ENCODE measurements around the gene NCKIPSD.

The NCKIPSD gene

DNA sequence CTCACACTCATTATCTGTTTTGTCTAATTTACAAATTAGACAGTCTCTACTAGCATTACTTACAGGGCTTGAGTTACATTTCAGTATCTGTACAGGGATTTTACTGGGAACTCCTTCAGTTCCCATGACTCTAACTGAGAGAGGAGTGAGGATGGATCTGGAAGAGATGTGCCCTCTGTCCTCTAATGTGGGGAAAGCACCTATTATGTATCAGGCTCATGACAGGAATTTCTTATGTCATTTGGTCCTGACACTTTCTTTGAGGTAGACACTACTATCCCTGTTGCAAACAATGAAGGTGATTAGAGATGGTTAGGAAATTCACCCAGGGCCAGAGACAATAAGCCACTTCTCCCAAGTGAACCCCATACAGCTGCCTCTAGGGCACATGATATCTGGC, 10.9 kb upstream of the NCKIPSD start:
- DNase-seq (ENCODE audit: low read depth, low spot score), result no peak

DNA sequence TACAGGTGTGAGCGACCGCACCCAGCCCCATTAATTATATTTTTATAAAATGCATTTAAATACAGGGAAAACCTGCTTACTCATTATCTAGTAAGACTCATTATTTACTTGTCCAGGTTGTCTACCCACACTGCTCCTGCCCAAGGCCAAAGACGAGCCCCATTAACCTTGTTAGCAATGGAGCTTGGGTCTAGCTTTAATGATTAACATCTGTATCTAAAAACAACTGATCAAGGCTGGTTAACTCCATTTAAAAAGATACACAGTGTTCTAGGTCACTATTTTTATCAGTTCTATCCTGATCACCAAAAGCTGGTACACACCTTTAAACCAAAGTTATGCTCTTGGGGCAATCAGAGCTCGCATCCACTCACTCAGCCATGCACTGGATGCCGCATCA, 10.4 kb upstream of the NCKIPSD start:
- no peak for DNase-seq (ENCODE audit: low read depth, low spot score)

DNA sequence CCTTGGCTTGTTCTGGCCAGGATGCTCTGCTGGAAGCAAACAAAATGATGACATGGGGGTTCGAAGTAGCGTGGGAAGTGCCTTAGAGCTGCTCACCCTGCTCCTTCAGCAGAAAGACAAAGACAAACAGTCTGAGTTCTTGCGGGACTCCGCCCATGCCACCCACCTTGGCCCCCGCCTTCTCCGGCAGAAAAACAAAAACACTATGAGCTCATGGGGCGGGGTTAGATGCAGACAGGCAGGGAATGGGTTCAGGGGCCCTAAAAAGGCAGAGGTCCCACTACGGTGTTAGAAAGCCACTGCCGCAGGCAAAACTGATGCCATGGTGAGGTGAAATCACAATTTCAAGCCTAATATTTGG, 9.7 kb upstream of the NCKIPSD start:
- DNase-seq (ENCODE audit: low read depth, low spot score), result no peak

DNA sequence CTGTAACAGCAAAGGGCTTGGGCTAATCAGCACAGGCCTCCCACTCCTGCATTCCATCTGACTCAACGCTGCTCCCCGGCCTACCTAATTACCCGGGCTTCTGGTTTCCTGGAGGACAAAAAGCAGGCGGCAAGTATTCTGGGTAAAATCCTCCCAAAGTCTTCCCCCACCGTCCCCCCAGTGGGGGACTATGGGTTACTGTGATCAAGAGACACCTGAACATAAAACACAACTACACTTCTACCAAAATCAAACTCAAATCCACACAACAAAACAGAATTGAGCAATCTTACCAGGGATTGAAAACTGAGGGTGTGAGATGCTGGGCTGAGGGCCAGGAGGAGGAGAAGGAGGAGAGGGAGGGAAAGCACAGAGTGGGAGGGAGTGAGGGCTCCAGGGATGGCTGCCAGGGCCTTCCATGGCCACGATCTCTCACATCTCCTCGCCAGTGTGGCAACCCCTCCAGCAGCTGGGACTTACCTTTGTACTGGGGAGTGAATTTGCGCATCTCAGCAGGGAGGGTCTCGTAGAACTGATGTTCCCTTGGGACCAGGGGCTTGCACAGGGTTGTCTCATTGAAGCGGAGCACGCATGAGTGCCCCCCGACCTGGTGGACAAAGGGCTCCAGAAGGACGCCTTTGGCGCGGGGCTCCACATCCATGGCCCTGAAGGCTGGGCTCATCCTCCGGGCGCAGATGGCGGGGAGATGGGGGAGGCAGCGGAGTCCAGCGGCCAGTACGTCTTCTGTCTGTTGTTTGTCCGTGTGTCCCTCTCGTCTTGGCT, 9.1 kb upstream of the NCKIPSD start:
- no peak for DNase-seq (ENCODE audit: low read depth, low spot score)

DNA sequence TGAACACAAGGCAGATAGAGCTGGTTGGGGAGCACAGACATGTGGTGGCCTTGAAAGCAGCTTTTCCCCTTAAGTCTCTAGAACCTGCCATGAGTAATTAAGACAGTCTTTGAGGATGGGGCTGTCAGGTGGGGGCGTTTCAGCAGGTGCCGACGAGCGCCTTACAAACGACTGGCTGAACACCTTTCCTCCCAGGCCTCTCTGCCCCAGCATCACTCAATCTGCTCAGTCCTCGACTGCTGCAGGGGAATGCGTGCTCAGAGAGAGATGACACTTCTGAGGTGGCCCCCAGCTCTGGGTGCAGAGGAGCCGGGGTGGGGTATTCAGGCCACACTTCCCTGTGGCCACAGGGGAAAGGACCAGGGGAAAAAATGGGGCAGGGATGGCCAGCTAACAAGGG, 8.1 kb upstream of the NCKIPSD start:
- no peak for DNase-seq (ENCODE audit: low read depth, low spot score)

DNA sequence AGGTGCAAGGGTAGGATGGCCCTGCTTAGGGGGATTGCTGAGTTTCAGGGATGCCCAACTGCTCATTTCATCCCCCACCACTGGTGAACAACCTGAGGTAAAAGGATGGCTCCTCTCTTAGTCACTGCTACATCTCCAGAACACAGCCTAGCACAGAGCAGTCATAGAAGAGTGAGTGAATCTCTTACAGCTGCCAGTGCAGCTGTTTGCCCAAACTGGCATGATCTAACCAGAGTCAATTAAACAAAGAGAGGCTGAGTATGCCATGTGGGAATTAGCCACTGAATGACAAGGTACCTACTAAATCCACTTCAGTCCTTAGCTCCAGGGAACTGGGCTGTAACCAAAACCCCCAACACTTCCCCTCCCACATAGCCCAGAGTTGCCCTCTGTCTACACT, 6.8 kb upstream of the NCKIPSD start:
- DNase-seq (ENCODE audit: low read depth, low spot score), result no peak

DNA sequence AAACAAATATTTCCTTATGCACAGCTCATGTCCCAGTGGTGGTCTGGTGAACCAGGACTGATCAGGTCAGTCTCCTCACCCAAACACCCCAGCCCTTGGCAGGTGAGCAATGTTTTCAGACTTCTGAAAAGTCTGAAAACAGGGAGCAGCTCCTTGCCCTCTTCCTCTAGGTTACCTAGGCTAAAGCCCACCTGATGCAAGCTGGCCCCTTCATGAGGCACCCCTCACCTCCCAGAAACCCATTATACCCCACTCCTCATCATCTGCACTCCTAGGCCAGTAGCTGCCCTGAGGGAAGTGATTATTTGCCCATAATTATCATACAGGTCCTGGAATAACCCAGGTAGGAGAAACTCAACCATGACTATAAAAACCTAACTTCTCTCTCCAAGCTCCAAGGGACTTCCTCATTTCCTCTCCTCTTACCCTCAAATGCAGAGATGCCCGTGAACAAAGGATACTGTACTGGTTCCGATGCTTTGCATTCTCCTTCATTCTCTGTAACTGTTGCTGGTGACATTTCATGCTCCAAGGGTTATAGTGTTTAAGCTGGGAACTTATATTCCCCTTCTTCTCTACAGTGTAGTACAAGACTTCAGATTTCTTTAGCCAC, 5.2 kb upstream of the NCKIPSD start:
- DNase-seq (ENCODE audit: low read depth, low spot score), result no peak

DNA sequence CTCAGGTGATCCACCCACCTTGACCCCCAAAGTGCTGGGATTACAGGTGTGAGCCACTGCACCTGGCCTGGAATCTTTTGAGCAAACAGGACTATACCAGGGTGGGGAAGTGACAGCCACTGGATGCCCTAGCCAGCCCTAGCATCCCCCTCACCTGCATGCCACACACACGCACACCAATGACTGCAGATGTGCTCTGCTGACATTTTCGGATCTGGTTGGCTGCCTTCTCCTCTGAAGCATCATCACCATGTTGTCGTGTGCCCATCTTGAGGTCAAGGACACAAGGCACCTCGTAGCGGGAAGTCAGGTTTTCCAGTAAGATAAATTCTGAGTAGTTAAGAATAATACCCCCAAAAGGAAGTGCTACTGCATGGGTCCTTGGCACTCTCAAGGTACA, 3.7 kb upstream of the NCKIPSD start:
- no peak for DNase-seq (ENCODE audit: low read depth, low spot score)

DNA sequence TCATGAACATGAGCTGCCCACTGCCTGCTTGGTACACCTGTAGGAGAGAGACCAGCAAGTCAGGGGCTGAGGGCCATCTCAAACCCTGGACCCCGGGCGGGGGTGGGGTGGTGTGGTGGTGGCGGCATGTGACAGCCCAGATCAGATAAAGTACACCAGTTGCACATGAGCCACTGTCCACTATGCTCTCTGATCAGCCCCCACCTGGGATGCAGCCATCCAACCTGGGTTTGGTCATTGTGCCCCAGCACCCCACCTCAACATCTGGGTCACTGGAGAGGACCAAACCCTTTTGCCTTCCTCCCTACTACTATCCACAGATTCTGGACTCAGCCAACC, 3.0 kb upstream of the NCKIPSD start:
- DNase-seq (ENCODE audit: low read depth, low spot score), result no peak

DNA sequence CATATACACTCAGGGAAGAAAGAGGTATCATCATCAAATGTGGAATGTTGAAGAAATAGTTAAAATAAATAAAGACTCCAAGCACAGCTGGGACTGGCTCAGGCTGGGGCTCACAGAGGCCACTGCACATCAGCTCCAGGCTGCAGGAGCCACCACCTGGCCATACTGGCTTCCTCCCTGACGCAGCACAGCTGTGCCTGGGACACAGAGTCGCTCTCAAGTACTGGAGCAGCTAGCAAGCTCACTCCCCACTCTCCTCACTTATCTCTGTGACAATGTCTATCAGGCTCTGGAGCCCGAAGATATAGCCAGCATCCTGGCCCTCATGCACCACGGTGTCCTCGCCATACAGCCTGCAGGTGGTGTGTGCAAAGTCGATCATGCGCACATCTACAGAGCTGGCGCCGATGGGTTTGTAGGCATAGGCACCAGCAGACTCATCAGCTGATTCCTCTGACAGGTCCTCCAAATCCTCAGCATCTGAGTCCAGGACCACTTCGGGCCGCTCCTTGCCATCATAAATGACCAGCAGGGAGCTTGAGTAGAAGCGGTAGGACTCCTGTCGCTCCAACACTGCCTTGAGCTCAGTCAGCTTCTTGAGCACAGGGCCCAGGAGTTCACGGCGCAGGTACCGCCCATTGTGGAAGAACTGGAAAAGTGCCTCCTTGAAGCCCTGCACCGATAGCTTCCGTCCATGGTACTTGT, 2.5 kb upstream of the NCKIPSD start:
- DNase-seq (ENCODE audit: low read depth, low spot score), result no peak

DNA sequence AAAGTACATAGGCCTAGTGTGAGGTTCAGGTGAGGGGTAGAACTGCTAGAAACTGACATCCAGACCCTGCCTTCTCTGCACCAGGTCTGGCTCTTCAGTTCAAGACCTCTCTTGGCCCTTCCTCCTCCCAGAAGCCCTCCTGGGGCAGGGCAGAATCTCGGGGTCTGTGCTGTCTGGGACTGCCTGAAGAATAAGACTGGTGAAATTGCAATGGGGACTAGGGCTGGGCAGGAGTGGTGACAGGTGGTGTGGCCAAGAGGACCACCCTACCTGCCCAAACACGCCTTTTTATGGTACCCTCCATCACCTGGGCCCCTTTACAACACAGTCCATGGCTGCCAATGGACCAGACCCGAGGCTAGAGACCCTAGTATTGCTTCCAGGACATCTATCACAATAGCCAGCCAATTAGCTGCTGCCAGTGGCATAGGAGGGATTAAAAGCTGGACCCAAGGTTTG, 1.5 kb upstream of the NCKIPSD start:
- no peak for DNase-seq (ENCODE audit: low read depth, low spot score)

DNA sequence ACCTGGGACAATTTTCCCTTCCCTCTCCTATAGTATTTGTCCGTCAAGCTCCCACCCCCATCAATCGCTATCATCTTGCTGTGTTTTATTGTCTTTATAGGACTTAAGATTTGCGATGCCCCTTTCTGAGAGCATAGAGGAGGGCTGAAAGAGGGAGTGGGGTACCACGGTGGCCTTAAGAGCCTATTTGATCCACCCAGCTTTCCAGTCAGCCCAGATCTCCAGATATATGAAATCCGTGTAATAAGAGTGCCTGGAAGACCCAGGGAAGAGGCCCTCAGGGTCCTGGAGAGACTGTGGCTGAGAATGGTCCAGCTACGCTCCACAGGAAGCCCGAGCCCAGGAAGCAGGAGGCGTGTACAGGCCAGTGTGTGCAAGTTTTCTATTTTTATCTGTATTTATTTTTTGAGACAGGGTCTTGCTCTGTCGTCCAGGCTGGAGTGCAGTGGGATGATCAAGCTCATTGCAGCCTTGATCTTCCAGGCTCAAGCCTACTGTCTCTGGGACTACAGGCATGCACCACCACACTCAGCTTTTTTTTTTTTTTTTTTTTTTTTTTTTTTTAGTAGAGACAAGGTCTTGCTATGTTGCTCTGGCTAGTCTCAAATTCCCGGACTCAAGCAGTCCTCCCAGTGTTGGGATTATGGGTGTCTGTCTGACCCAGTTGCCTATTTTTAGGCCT, 964 bp upstream of the NCKIPSD start:
- DNase-seq (ENCODE audit: low read depth, low spot score), result no peak

DNA sequence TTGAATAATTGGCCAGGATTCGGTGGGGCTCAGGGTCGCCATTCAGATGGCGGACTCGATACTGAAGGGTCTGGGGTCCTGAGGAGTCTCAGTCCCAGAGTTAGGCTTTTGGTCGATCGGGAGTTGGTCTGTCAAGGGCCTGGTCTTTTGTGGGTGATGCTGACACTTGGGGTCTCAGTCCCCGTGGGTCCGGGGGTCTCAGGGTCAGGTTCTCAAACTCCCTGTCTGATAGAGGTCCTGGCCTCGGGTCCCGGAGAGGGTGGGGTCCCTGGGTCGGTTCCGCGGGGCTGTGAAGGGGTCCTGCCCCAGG, 467 bp downstream of the NCKIPSD start:
- DNase-seq (ENCODE audit: low read depth, low spot score), result no peak

DNA sequence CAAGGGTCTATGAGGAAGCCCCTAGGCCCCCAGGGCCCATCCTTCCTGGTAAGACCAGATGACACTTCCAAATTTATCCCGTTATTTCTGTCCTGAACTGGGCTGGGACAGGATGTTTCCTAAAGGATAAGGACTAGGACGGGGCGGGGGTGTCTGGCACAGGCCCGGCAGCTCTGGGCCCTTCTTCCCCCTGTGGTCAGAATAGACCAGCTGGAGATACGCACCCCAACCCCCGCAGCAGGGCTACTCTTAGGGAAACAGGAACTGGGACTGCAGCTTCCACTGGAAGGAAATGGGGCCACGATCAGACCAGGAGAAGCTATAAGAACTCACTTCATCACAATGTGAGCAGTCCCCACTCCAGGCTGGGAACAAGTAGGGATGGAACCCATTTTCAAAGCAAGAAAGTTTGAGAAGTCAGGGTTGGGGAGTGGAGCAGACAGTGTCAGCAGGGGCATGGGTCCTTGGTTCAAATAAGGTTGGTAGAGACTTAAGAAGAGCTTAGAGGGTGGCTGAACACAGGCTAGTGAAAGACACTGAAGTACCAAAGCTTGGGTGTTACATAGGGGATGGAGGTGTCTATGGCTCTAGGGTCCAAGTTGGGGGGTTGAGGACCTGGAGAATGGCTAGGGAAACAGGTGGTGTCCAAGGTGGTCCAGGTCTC, 1.1 kb downstream of the NCKIPSD start:
- no peak for DNase-seq (ENCODE audit: low read depth, low spot score)

DNA sequence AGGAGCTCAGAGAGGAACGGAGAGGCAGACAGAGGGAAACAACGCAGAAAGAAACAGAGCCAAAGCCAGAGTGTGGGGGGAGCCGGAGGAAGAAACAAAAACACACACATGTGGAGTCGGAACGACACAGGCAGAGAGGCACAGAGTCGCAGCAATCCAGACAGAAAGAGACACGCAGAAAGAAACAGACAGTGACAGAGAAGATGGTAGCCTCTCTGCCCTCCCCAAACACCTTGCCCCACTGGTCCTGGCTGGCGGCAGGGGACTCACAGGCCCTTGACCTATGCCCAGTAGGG, 1.7 kb downstream of the NCKIPSD start:
- no peak for DNase-seq (ENCODE audit: low read depth, low spot score)

DNA sequence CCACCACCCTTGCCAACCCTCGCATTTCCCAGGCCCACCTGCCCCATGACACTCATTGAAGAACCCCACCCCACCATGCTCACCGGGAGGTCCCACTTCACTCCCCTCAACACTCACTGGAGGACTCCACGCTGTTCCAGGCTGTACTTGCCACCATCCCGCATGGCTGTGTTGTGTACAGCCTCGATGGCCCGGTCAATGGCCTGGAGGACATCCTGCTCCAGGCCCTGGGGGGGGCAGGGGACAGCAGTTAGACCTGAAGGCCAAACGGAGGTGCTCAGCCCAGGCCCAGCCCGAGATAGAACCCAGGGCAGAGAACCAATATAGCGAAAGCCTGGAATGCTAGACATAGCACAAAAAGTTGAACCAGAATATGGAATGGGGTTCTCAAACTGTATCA, 2.9 kb downstream of the NCKIPSD start:
- no peak for DNase-seq (ENCODE audit: low read depth, low spot score)

DNA sequence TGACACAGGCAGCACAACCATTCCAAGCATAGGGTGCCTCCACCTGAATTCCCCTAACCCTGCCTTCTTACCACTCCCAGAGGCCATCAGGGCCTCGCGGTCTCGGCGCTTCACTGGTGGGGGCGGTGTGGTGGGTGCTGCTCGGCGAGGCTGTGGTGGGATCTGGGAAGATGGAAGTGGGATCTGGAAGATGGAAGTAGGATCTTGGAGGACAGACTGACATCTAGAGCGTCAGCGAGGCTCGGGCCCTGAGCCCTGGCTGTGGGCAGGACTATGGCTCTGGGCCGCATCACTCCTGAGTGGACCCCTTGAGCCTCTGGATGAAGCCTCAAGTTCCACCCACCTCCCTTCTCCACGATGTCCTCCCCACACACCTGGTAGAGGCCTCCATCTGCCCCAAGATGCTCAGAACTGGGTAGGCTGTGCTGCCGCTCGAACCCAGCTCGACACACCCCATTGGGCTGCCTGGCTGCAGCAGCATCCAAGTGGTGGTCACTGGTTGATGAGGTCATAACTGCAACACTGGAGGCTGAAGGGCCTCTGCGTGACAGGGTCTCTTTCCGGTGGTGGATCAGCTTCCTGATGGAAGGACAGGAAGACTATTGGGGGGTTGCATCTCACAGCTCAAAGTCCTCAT, 3.6 kb downstream of the NCKIPSD start:
- DNase-seq (ENCODE audit: low read depth, low spot score), result no peak

DNA sequence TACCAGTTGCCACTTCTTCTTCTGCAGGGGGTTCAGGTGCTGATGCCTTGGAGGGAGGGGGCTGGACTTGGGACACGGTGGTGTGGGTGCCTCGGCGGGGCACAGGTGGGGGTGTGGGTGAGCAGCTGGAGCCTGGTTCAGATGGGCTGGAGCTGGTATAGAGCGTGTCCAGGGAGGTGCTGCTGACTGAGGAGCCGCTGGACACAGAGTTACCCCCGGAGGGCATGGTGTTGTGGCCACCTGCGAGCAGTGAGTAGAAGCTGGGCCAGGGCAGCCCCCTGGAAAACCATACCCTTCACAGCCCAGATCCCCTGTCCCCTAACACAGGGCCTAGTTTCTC, 4.2 kb downstream of the NCKIPSD start:
- DNase-seq (ENCODE audit: low read depth, low spot score), result no peak

DNA sequence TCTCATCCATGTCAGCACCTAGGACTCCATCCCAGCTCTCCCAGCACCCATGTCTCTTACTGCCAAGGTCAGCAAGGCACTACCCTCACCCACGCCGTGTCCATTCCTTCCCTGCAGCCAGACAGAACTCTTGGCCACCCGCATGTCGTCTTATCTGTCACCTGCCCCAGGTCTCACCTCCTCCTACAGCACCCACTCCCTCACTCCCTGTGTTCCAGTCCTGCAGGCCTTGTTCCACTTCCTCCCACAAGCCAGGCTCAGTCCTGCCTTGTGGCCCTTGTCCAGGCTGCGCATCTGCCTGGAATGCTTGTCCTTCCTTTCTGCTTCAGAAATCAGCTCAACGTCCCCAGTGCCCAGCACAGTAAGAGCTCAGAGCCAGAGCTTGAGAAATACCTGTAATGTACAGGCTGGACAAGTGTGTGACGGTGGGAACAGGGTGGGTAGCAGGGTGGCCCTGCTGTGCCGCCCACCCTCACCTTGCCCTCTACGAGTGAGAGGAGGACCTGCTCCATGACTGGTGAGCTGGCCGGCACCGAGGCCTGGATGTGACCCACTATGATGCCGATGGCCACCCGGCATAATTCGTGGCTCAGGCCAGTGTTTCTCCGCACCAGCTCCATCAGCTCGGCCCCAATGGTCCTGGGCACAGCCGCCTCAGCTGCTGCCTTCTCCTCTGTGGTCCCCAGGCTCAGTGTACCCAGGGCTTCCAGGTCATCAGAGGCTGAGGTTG, 4.7 kb downstream of the NCKIPSD start:
- no peak for DNase-seq (ENCODE audit: low read depth, low spot score)

DNA sequence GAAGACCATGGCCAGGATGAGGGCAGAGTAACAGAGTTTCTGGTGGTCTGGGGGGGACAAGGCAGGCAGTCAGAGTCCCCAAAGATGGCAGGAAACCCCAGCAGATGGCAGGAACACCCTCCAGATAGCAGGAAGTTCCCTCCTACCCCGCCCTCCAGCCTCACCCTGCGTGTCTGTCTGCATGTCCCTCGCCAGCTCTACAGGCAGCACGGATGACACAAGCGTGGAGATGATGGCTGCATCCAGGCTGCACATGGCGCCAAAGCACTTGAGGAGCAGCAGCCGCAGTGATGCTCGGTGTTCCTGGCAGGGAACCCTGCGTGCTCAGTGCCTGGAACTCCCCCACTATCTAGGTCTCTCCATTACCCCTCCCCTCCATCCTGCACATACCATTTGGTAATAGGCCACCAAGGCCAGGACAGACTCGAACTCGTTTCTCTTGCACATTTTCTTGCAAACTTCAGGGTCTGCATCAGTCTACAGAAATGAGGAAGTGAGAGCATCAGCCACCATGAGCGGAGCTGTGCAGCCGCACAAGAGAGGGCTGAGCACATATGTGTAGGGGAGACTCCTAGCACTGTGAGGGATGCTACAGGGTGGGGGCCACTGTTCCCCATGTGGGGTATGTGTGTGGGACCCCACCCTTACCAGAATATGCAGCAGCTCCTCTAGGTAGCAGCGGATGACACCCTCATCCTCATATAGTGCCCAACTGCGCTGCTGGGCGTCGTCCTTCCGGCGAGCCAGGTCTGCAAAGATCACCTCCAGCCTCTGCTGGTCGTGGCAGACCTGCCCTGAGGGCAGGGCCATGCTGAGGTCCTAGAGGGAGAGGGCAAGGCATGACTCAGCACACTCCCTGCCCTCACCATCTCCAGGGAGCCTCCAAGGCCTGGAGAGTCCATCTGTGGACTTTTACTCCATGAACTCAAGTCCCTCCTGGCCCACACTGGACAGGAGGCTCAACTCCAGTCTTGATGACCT, 6.0 kb downstream of the NCKIPSD start:
- no peak for DNase-seq (ENCODE audit: low read depth, low spot score)

Data from iPS DF 19.7 (cell line).